Gastrocnemius medialis (tissue), 4 donors: Measurements from ENCODE around the gene TRIM24. TPM values are rescaled to one million over a fixed set of nuclear protein-coding genes. Genes with fewer than 3 reads are reported as not detected.

Experiments used
- ATAC-seq, 2 donors: fragments of 150-250 bp; one replicate each; pipeline ENCODE4 v1.9.1; 2016
- DNase-seq, 2 donors: peaks; one replicate each; pipeline ENCODE4 v3.0.0-alpha.2; 2019
- H3K27ac ChIP-seq, 4 donors: fragments of 200-600 bp; sonication (generic); 1 replicate in 1 of 4; 2 replicates in 3 of 4; pipeline ENCODE4 v1.5.1; 2016 to 2018; ENCODE audit warnings: mild to moderate bottlenecking in 2 of 4, moderate library complexity in 1 of 4
- H3K27me3 ChIP-seq, 3 donors: fragments of 200-600 bp; sonication (generic) in 2 of 3; 1 replicate in 1 of 3; 2 replicates in 2 of 3; pipeline versions ENCODE4 v1.5.1 to v1.6.0; 2016 to 2019; ENCODE audit warnings: mild to moderate bottlenecking in 1 of 3, moderate library complexity in 1 of 3
- H3K36me3 ChIP-seq, 2 donors: fragments of 200-600 bp; sonication (generic) in 1 of 2; one replicate each; pipeline ENCODE4 v1.5.1; 2017 to 2018
- H3K4me1 ChIP-seq, 2 donors: fragments of 200-600 bp; sonication (generic) in 1 of 2; one replicate each; pipeline ENCODE4 v1.5.1; 2016 to 2017; ENCODE audit warnings: mild to moderate bottlenecking in 2 of 2
- H3K4me3 ChIP-seq, 4 donors: fragments of 200-600 bp; sonication (generic) in 3 of 4; 1 replicate in 1 of 4; 2 replicates in 3 of 4; pipeline ENCODE4 v1.5.1; 2016 to 2019; ENCODE audit warnings: mild to moderate bottlenecking in 2 of 4
- H3K9me3 ChIP-seq, 3 donors: fragments of 200-600 bp; sonication (generic) in 2 of 3; 1 replicate in 1 of 3; 2 replicates in 2 of 3; pipeline ENCODE4 v1.5.1; 2016 to 2019
- CTCF ChIP-seq, 5 experiments: fragments of 450-650 bp in 3 of 5; fragments of 200-600 bp in 2 of 5; sonication (generic) in 2 of 5; IDR thresholded peaks in 4 of 5; conservative IDR thresholded peaks in 1 of 5; 1 replicate in 4 of 5; 2 replicates in 1 of 5; pipeline ENCODE4 v1.5.1; 2016 to 2019; ENCODE audit warnings: antibody characterized with exemption in 5 of 5, mild to moderate bottlenecking in 3 of 5, moderate library complexity in 3 of 5
- POLR2A ChIP-seq, 2 donors: fragments of 450-650 bp; IDR thresholded peaks; one replicate each; pipeline ENCODE4 v1.6.1; 2017; ENCODE audit warnings: antibody characterized with exemption in 2 of 2, mild to moderate bottlenecking in 2 of 2, moderate library complexity in 2 of 2
- in situ Hi-C, 4 donors: fragments of 200-750 bp; cut with MboI; loops; one replicate each; pipeline versions ENCODE4 v1.15.0 to v1.8.0; 2017; ENCODE audit warnings: low sequenced_read_pairs in 4 of 4
- intact Hi-C: fragments of 100-400 bp; cut with DNase I; formaldehyde crosslinking; loops from one replicate; pipeline ENCODE4 v1.15.1; 2023; ENCODE audit warnings: low total_unique reads
- total RNA-seq, 4 donors: library from RNA; depleted of rRNA; stranded (reverse); fragments of >200 nt; gene quantifications; one replicate each; pipeline versions ENCODE4 v1.1.0 to v1.2.3, GENCODE V29; 2016

The TRIM24 gene
- total RNA-seq, 4 donors from 2014 or later, result 17.1 to 26.5 (median 20.0) TPM

- no peaks in the 10 kb centered on the region for H3K9me3 ChIP-seq
- H3K4me1 ChIP-seq, result no peaks in the 10 kb centered on the region
- no peaks in the 10 kb centered on the region for H3K27me3 ChIP-seq
- ATAC-seq (no peak), DNase-seq (no peak)
- in situ Hi-C loops (no loop called here), intact Hi-C loops (no loop called here)
- TF ChIP-seq CTCF (IDR thresholded peaks at IDR 0.05 in 4 of 5, conservative IDR thresholded peaks at IDR 0.05 in 1 of 5) (no peak), POLR2A (IDR thresholded peaks at IDR 0.05) (no peak)
- no peak overlapping the region for H3K4me3 ChIP-seq
- peaks cover 0 to 21% of the 10 kb centered on the region in 2 donors for H3K36me3 ChIP-seq
- H3K27ac ChIP-seq, result no peak overlapping the region
These were observed 79.1 kb downstream of the TRIM24 start for GRCh38 chr7:138538997-138539644.

- ATAC-seq (no peak), DNase-seq (no peak)
- H3K27me3 ChIP-seq, result no peaks in the 10 kb centered on the region
- H3K4me1 ChIP-seq, result no peaks in the 10 kb centered on the region
- H3K27ac ChIP-seq, result no peak overlapping the region
- intact Hi-C loops (no loop called here), in situ Hi-C loops (no loop called here)
- no peak overlapping the region for H3K4me3 ChIP-seq
- H3K36me3 ChIP-seq, result peaks cover 0 to 15% of the 10 kb centered on the region in 2 donors
- TF ChIP-seq POLR2A (IDR thresholded peaks at IDR 0.05), result no peak
- no peak for TF ChIP-seq CTCF (IDR thresholded peaks at IDR 0.05 in 4 of 5, conservative IDR thresholded peaks at IDR 0.05 in 1 of 5)
- H3K9me3 ChIP-seq, result no peaks in the 10 kb centered on the region
These were observed 82.1 kb downstream of the TRIM24 start for GRCh38 chr7:138542183-138542582.

GRCh38 chr7:138543739-138544138, 83.7 kb downstream of the TRIM24 start:
- H3K27ac ChIP-seq, result no peak overlapping the region
- peaks cover 0 to 15% of the 10 kb centered on the region in 2 donors for H3K36me3 ChIP-seq
- DNase-seq, result no peak
- no peak for ATAC-seq
- no peaks in the 10 kb centered on the region for H3K9me3 ChIP-seq
- TF ChIP-seq POLR2A (IDR thresholded peaks at IDR 0.05), result no peak
- TF ChIP-seq CTCF (IDR thresholded peaks at IDR 0.05 in 4 of 5, conservative IDR thresholded peaks at IDR 0.05 in 1 of 5), result no peak
- intact Hi-C loops (no loop called here), in situ Hi-C loops (no loop called here)
- H3K27me3 ChIP-seq, result no peaks in the 10 kb centered on the region
- no peaks in the 10 kb centered on the region for H3K4me1 ChIP-seq
- H3K4me3 ChIP-seq, result no peak overlapping the region

GRCh38 chr7:138545123-138545522, 85.1 kb downstream of the TRIM24 start:
- H3K27me3 ChIP-seq, result no peaks in the 10 kb centered on the region
- H3K27ac ChIP-seq, result no peak overlapping the region
- ATAC-seq, result no peak
- H3K4me1 ChIP-seq, result no peaks in the 10 kb centered on the region
- in situ Hi-C loops (no loop called here), intact Hi-C loops (no loop called here)
- no peak for TF ChIP-seq CTCF (IDR thresholded peaks at IDR 0.05 in 4 of 5, conservative IDR thresholded peaks at IDR 0.05 in 1 of 5)
- no peak for TF ChIP-seq POLR2A (IDR thresholded peaks at IDR 0.05)
- DNase-seq, result no peak
- no peaks in the 10 kb centered on the region for H3K9me3 ChIP-seq
- H3K4me3 ChIP-seq, result no peak overlapping the region
- H3K36me3 ChIP-seq, result peaks cover 0 to 11% of the 10 kb centered on the region in 2 donors
